Dedifferentiated amniotic fluid mesenchymal stem cell (primary cell): ENCODE results near the gene FAT3.

ENCODE experiments used
- DNase-seq: peaks from one replicate; pipeline ENCODE4 v3.0.0-alpha.2; 2016; ENCODE audit errors: extremely low spot score

FAT3 gene

DNA sequence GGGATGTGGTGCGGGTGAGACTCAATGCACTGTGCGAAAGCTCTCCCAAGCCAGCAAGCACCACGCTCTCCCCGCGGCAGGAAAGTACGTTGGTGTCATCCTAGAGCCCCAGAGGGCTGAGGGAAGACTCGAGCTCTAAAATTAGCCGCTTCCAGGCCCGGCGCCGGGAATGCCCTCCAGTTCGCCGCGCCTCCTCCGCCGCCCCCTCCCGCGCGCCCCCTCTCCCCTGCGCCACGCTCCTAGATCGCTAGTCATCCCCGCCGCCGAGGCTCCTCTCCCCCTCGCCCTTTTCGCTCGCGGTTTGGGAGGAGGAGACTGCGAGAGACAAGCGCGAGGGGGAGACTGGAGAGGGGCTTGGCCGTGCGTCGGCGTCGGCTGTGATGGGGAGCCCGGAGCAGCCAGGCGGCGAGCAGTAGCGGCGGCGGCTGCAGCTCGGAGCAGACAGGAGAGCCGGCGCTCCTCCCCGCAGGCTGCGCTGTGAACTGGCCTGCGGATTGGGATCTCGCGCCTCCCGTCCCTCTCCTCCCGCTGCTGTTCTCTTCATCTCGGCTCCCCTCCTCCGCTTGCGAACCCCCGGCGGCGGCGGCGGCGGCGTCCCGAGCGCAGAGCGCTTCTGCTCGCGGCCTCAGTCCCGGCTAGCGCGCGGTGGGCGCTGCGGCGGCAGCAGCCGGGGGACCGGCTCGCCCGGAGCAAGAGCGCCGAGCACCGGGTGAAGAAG lies at the start of gene FAT3:
Gene FAT3 (plus strand): TSS at position 412 of the 718 bp plus-strand sequence. CDS start 127,295 bp downstream, outside the sequence.
- DNase-seq = no peak

DNA sequence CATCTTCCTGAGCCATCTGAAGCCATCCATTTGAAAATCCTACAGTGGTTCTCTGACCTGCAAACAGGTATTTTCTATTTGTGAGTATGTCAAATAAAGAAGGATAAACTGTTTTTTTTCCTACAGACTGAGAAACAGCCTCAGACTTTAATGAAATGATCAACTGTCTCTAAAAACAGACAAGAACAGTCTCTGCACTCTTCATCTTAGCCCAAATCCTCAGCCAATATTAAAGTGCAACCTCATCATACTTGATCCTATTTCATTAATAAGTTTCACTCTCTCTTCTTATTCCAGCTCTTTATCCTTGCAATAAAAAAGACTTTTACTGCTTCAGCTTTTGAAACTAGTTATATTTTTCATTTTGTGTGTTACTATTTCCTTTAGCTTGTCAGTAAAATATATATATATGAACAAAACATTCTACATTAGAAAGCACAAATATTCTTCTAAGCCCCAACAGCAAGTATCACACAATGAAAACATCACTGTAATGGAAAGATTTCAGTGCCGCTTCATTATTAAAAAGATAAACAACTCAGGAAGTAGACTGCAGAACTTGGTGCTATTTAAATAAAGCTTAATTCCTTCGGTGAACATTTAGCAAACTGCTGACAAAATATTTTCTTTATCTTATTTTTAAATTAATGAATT lies 45.5 kb upstream of the FAT3 start:
- no peak for DNase-seq

DNA sequence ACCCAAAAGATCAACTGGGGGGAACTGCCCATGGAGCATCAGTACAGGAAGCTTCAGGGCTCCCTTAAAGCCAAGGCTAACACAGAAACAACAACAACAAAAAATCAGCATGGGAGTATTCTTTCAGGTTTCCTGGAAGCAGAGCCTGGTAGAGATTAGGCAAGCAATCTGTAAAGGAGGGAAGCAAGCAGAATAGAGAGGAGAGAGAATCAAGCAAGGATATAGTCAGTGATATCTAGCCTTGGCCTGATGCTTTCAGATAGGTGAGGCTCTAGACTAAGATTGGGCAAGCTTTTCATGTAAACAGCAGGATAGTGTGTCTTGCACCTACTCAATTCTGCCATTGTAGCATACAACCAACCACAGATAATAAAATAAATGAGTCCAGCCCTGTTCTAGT lies 44.4 kb upstream of the FAT3 start:
- DNase-seq = no peak

DNA sequence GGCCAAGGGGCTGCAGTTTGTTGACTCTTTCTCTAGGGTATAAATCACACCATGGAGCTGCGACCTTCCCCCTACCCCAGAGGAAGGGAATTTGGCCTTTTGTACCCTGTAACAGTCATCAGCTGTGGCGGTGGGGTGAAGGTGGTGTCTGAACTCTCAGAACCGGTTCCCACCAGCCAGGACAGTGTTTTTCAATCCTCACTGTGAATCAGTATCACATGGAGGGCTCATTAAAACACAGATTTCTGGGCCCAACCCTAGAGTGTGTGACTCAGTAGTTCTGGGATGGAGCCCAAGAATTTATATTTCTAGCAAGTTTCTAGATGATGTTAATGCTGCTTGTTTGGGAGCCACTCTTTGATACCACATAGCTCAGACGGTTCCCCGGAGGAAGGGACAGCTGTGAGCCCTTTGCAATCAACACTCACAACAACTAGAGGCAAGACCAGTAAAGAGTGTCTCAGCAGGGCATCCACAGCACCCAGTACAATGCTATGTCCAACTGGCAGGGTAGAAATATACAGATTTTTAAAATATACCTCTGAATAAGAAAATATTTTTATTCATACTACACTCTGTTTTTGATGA lies 43.9 kb upstream of the FAT3 start:
- DNase-seq = no peak

DNA sequence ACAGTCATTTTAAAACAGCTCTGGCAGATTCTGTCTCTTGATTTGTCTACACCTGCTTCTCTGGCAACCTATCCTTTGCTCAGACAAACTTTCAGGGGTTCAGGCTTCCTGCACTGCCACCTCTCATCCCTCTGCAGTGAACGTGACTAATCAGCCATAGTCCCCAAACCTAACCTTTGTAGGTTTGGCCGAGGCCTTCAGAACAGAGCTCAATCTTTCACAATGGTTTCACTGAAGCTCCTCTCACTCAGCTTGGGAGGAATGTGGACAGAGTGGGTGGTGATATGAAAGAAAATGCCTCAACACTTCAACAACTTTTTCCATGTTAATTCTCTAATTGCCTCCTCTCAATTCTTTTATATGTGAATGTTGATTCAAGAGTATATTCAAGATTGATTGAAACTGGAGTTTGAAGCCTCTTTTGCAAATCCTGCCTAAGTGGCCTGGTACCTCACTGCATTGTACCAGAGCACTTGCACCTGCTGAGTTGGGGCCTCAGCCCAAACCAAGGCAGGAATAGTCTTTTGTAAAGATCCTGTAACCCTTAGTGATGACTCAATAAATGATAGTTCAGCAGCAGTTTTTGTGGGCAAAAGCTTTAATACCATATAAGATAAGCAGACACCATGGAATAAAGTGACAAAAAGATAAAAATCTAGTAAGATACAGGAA lies 33.9 kb upstream of the FAT3 start:
- DNase-seq = no peak

DNA sequence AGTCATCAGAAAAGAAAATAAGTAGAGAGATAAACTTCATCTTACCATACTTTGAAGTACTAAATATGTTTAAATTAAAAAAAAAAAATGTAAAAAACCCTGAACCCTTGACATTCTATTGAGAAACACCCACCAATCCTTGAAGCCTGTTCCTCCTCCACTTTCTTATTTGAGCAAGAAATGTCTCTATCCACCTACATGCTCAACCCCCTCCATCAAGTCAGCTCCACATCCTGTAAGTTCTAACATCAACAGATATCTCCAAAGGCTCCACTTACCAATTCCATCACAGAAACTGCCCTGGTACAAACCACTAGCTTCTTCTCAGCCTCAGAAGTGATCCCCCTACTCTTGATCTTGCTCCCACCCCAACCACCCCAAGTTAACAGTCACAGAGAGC lies 32.5 kb upstream of the FAT3 start:
- DNase-seq = no peak

DNA sequence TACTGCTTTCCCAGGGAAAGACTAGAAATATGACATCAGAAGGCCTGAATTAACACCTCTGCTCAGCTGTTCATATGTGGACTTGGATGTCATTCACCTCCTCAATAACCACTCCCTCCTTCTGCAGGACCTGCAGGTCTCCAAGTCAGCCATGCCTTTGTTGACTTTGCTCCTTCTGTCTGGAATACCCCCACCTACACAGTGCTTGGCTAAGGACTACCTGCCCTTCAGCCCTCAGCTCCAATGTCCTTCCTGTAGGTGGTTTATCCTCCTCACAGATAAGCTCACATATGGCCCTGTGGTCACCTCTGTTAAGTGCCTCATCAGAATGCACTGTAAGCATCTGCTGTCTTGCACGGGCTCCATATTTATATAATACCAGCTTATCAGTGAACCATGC lies 26.4 kb upstream of the FAT3 start:
- no peak for DNase-seq

DNA sequence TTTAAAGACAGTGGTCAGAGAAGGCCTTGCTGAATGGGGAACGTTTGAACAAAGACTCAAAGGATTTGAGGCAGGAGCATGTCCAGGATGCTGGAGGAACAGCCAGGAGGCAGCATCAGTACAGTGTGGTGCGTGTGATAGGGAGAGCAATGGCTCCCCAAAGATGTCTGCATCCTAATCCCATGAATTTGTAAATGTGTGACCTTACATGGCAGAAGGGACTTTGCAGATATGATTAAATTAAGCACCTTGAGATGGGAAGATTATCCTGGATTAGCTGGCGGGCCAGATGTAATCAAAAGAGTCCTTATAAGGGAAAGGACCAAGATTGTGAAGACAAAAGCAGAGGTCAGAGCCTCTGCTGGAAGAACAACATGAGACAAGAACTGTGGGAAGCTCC lies 24.6 kb upstream of the FAT3 start:
- no peak for DNase-seq

DNA sequence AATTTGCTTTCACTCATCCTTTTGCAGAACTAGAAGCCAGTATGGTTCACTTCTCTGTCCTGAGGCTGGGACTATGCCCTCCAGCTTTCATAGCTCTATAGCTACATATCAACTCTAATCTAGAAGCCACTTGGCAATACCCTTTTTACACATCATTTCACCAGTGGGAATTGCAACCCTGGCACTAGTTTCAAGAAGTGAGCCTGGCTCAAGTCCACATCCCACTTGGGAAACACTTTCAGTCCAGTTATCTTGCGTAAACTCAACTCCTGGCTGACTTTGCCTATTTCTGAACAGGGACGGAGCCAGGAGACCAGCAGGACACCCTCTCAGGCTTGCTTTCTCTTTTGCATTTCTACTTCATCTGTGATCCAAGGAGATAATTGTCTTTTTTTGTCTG lies 19.9 kb upstream of the FAT3 start:
- DNase-seq = no peak

DNA sequence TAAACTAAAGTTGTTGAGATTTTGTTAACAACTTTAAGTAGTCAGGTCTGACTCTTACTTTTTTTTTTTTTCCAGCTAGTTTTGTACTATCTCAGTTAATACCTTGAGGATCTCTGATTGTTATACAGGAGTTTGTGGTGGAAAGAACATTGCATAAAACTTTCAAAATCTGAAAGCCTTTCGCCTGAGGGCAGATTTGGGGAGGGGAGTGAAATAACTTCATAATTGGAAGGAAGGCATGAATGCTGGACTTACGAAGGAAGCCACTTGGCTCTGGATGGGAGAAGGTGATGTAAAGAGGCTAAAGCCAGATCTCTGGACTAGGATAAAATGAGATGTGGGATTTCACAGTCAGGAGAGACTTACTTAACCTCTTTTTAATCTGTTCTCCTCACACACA lies 18.2 kb upstream of the FAT3 start:
- no peak for DNase-seq

DNA sequence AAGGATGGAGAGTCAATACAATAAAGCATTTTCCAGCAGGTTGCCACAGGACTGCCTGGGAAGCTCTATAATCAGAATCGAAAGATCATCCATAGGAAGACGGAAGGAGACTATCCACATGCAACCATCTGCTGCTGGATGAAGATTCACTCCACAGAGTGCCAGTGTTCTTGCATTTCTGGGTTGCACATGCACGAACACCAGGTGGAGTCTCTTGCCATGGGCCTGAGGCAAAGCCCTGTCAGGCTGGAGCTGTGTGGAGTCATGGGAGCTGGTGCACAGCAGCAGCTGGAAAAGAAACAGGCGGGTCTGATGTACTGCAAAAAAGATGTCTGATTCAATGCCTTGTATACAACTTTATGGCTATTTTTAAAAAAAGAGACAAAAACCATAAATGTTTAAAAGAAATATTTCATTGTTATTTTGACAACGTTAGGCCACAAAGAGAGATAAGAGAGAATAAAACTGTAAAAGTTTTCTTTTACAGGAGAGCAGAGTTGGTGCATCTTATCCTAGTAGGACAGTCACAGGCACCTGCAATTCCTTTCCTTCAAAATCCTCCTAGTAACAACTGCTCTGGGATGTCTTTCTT lies 12.9 kb upstream of the FAT3 start:
- DNase-seq = no peak

DNA sequence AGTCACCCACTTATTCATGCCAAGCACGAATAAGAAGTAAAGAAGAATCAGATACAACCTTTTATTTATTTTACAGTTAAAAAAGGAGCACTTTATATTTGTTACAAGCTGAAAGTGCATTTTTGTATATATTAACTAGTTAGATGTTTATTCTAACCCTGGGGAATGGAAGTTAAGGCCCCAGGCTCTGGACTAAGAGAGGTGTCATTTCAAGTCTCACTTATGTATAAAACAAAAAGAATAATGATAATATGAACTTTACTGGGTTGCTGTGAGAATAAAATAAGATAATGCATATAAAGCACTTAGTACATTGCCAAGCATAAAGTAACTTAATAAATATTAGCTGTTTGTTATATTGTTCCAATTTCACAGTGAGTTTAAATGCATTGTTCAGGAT lies 12.1 kb upstream of the FAT3 start:
- DNase-seq = no peak

DNA sequence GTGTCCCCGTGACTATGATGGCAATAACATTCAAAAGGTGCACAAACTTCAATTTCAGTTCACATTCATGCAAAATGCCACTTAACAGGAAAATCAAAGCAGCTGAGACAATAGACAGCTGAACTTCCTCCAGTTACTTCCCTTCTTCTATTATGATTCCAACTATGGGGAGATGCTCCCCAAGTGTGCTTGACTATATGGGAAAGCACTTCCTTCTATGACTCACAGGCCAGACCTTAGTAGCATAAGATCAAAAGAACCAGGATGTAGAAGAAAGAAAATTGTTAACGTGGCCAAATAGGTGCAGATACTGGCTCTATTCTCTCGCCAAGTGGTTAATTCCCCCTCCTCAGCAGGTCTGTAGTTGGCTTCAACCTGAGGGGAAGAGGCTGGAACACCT lies 7.8 kb upstream of the FAT3 start:
- no peak for DNase-seq

DNA sequence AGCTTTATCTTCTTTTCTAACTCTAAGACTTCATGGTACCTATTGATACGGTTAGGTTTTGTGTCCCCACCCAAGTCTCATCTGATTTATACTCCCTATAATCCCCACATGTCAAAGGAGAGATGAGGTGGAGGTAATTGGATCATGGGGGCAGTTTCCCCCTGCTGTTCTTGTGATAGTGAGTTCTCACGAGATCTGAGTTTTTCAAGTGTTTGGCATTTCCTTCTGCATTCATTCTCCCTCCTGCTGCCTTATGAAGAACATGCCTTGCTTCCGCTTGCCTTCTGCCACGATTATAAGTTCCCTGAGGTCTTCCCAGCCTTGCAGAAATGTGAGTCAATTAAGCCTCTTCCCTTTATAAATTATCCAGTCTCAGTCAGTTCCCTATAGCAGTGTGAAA lies 5.1 kb upstream of the FAT3 start:
- no peak for DNase-seq

DNA sequence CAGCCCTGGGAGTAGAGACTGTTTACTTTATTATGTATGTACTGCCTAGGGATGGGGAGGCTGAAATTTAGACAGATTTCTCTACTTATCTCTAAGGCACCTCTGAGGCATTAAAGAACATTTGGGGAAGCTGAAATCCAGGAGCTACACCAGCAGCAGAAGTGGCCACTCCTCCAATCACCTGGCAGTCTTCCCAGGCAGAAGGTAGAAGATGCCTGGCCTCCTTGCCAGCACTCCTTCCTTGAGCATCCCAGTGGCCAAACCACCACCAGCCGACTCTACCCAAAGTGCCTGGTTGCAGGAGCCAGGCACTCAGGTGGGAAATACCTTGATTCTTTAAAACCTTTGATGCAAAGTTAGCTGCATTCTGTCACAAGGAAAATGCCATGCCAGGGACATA lies 1.9 kb upstream of the FAT3 start:
- no peak for DNase-seq

DNA sequence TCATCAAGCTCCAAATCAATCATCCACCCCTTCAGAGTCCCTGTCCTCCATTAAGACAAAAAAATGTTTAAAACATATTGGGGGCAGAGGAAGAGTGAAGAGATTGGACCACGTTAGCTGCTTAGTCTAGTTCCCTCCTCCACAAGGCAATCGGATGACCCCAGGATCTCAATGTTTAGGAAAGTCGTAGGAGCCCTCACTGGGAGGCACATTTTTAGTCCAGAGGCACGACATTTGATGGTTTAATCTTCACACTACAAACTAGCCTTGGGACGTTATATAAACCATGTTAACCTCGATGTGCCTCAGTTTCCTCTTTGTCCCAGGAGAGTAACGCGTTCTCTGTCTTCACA lies 588 bp upstream of the FAT3 start:
- DNase-seq = no peak

DNA sequence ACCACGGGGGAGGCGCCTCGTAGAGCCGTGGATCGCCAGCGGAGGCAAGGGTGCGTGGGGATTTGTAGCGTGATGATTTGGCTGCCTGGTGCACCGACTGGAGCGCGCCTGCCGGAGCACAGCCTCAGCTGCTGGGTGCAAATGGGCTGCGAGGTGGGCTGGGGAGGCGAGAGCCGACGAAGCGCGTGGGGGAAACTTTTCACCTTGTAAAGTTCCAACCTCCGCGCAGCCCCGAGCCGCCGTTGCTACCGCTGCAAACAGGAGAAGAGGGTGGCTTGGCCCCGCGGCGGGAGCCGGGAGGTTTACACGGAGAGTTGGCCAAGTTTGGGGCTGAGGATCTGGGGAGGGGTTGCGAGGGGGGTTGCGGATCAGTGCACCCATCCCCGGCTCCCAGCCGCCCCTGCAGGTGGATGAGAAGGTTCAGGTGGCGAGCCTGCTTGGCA lies 528 bp downstream of the FAT3 start:
- no peak for DNase-seq

DNA sequence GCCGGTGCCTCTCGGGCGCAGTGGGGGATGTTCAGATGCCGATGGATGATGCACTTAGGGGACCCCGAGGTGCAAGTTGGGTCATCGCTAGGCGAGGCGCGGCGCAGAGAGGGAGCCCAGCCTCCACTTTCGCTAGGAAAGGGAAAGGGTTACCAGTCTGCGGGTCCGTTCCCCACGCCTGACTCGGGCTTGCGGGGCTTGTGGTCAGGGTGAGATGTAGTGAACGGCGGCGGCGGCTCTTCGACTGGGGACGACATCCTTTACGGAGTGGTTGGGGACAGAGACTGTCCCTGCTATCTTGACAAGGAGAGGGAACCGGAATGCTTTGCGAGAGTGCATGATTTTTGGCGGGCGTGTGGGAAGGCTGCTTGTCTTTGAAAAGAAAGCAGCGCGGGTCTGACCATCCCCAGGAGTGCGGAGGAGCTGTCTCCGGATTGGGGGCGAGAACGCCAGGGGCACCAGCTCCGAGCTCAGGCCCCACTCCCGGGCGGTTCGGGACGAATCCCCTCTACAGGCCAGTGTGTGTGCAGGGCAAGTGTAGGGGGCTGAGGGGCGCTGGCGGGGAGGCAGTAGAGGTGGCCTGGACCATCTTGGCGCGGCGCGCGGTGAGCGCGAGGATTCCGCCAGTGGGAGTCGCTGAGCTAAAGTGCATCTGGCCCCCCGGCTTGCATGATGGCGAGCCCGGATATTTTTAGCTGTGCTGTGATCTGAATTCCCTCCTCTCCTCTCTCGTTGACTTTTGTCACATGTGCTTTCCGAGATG lies 1.1 kb downstream of the FAT3 start:
- no peak for DNase-seq

DNA sequence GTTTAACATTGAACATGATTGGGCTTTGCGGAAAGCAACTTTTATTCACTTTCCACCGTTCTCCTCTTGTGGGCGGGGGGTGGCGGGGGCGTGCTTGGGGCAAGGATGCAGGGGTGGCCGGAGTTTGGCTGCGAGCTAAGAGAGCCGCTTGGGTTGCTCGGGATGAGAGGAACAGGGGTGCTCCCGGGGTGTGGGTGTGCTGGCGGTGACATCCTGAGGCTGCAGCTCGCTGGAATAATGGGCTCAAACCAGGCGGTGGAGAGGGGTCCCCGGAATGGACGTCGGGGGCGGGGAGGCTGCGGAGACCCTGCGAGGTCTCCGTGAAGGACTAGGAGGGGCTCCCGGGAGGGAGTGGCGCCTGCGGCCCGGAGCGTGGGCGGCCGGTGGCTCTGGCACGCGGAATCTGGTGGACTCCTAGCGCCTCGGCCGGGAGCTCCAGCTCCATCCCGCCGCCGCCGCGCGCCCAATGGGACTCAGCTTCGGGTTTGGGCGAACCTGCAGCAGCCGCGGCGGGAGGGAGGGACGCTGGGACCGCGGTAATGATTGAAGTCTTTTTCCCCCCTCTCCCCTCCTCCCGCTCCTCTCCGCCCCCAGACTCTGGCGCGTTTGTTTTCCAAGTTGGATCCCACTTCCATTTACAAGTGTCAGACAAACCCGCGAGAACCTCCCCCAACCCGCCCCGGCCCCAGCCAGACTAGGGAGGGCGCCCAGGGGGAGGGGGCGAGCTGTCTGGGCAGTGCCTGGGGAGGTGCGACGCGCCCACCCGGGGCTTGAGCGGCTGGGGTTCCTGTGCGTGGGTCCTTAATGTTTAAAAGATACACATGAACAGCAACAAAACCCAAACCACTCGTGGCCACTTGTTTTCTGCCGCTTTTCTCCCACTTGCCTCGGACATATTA lies 2.0 kb downstream of the FAT3 start:
- no peak for DNase-seq

DNA sequence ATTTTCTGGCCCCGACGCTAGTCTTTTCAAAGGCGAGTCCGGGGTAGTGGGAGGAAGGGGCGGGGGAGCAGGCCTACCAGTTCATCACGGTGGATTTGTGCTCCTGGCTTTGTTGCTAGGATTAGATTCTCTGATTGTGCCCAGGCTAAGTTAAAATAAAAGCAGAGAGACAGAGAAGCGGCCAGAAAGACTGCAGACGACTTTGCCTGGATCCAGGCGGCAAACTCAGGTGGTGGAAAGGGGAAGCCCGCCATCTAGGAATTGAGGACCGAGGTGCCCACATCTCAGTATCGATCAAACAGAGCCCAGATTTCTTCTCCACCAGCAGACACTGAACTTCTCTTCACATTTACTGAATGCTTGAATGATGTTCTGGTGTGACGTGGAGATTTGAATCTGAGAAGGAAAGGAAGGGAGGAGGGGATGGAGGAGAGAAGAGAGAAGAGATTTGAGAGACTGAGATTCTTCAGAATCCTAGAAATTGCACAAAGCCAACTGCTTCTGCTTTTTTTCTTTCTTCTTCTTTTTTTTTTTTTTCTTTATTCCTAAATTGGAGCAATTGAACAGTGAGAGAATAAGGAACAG lies 2.7 kb downstream of the FAT3 start:
- no peak for DNase-seq
